GM19351 (cell line): ENCODE measurements around the gene SP3.
A peak's percentile ranks its signal among the peaks of the same experiment; 100 is the strongest.

Experiments used
- ATAC-seq: cut with Tn5 transposase; IDR thresholded peaks from one replicate; pipeline ENCODE4 v1.9.1; 2021; ENCODE audit warnings: mild to moderate bottlenecking, moderate library complexity; ENCODE audit not compliant: unreplicated experiment

The SP3 gene

DNA sequence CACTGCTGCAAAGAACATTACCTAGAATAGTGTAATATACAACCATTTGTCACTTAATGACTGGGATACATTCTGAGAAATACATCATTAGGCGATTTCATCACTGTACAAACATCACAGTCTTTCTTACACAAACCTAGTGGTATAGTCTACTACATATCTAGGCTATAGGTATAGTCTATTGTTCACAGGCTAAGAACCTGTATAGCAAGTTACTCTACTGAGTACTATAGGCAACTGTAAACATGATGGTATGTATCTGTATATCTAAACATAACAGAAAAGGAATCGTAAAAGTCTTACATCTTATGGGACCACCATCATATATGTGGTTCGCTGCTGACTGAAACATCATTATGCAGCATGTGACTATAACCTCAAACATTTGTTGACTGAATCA lies 21.4 kb downstream of the SP3 start:
- ATAC-seq, result no peak

DNA sequence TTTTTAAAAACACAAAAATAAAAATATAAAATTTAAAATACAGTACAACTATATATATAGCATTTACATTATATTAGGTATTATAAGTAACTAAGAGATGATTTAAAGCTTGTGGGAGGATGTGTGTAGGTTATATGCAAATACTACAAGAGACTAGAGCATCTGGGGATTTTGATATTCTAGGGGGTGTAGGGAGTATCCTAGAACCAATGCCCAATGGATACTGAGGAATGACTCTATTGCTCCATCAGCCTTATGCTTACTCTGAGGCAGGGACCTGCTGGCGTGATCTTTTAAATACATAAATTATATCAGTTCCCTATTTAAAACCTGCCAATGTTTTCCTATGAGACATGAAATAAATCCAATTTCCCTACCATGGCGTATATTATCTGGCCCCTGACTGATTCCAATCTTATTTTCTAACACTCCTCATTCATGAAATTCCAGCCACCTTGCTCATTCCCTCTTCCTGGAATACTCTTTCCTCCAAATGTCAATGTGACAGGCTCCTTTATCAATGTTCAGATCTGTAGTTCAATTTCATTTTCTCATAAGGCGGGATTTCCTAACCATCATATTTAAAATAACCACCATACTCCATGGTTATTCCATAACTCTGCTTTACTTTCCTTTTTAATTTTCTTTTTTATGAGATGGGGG lies 22.2 kb downstream of the SP3 start:
- no peak for ATAC-seq

DNA sequence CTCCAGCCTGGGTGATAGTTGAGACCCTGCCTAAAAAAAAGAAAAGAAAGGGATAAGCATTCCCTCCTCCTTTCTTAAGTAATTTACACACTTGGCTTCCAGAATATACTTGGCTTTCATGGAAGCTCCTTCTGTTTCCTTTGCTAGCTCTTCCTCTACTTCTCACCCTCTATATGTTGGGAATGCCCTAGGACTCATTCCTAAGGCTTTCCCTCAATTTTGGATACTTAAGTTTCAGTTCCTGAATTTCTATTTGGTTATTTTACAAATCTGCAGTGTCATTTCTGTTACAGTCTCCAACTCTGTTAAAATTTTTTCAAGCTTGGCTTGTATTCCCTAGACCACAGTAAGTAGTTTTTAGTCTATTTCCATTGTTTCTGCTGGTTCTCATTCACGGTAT lies 23.6 kb downstream of the SP3 start:
- ATAC-seq, result no peak

- peak; percentile 35 for ATAC-seq
Observed at GRCh38 chr2:173940208-173941020, 24.8 kb downstream of the SP3 start.

- ATAC-seq, result no peak
Observed at GRCh38 chr2:173938700-173939384, 26.3 kb downstream of the SP3 start.

- no peak for ATAC-seq
Observed at GRCh38 chr2:173935305-173935704, 29.9 kb downstream of the SP3 start.

- no peak for ATAC-seq
Observed at GRCh38 chr2:173934895-173935294, 30.3 kb downstream of the SP3 start.

GRCh38 chr2:173931751-173932150 lies 33.4 kb downstream of the SP3 start:
- no peak for ATAC-seq

DNA sequence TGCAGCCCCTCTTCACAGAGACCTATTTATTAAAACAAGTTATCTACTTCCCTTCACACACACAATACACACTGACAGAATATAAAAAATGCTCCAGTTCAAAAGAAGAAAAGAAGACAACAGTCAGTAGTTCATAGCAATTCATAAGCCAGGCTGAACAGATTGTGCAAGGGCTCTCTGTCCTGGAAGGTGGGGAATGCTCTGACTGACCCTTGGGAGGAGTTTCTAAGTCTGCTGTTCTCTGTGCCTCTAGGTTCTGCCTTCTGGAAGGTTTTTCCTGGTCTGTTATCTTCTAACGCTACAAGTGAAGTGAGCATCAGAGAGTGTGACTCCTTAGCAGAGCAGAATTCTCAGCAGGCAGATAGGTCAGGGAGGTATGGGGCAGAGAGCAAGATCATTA lies 35.7 kb downstream of the SP3 start:
- no peak for ATAC-seq

DNA sequence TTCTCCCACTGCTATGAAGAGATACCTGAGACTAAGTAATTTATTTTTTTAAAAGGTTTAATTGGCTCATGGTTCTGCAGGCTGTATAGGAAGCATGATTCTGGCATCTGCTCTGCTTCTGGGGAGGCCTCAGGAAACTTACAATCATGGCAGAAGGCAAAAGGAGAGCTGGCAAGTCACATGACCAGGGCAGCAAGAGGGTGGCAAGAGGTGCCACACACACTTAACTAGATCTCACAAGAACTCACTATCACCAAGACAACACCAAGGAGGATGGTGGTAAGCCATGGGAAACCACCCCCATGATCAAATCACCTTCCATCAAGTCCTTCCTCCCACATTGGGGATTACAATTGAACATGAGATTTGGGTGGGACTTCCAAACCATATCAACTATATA lies 38.3 kb downstream of the SP3 start:
- ATAC-seq, result no peak

- ATAC-seq, result no peak
Observed at GRCh38 chr2:173924285-173924684, 40.9 kb downstream of the SP3 start.

DNA sequence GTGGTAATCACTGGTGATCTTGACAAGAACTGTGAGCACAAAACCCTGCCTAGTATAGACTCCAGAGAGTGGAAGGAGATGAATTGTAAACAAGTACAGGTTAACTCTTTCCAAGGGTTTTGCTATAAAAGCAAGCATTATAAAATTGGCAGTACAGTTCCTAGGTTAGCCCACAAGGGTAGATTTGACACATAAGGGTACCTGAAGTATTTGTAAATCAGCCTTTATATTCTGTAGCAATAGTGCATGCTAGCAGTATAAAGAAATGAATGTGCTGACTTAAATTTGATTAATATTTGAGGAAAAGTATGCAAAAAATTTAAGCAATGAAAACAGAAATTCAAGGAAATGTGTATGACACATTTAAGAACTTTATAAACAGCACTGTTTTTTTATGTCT lies 42.4 kb downstream of the SP3 start:
- no peak for ATAC-seq

- no peak for ATAC-seq
Observed at GRCh38 chr2:173922068-173922467, 43.1 kb downstream of the SP3 start.

GRCh38 chr2:173914055-173914927 lies 50.9 kb downstream of the SP3 start:
- ATAC-seq, result no peak

GRCh38 chr2:173909846-173910245 lies 55.3 kb downstream of the SP3 start:
- ATAC-seq, result no peak

GRCh38 chr2:173906626-173907025 lies 58.5 kb downstream of the SP3 start:
- no peak for ATAC-seq

GRCh38 chr2:173903601-173904394 lies 61.4 kb downstream of the SP3 start:
- ATAC-seq, result no peak

- ATAC-seq, result no peak
Observed at GRCh38 chr2:173898996-173899395, 66.2 kb downstream of the SP3 start.

DNA sequence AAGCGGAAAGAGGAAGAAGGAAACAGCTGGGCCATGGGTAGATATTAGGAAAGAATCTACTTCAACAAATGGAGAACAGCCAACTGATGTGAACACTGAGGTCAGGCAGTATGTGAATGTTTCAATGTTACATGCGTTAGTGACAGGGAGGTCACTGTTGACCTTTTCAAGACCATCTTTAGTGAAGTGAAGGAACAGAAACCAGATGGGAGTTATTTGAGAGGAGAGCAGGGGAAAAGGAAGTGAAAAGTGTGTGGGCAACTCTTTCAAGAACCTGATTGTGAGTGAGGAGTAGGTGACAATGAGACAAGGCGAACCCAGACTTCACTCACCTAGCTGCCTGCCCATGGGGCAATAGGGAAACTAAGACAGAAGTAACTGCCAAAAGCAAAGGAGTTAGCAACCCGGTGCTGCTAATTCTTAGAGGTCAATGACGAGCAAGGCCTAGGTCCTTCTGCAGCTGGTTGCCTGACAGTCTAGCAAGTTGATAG lies 67.0 kb downstream of the SP3 start:
- peak; percentile 89 for ATAC-seq

- ATAC-seq, result no peak
Observed at GRCh38 chr2:173896755-173897154, 68.4 kb downstream of the SP3 start.
